Measurements from ENCODE around the gene PXMP2.

Gene PXMP2

DNA sequence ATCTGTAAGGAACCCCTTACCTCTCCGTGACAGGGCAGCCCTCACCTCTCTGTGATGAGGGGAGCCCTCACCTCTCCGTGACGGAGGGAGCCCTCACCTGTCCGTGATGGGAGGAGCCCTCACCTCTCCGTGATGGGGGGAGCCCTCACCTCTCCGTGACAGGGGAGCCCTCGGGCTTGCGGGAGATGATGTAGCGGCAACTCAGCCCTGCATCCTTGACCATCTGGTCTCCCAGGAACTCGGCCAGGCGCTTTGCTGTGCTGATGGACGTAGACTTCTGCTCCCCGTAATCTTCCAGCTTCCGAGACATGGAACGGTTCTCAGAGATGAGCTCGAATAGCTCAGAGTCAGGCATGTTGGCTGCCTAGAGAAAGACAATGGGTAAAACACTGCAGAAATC is 28.2 kb upstream of the PXMP2 start:
- Histone ChIP-seq H3K4me3 (ENCODE audit: low read depth, low read length) (no peak overlapping the region), H3K27me3 (replicated peaks) (no peaks in the 10 kb centered on the region), H3K36me3 (replicated peaks) (peaks cover 28% of the 10 kb centered on the region), H3K27ac (no peak overlapping the region)
- DNase-seq: no peak
- TF ChIP-seq, protein P1, sequence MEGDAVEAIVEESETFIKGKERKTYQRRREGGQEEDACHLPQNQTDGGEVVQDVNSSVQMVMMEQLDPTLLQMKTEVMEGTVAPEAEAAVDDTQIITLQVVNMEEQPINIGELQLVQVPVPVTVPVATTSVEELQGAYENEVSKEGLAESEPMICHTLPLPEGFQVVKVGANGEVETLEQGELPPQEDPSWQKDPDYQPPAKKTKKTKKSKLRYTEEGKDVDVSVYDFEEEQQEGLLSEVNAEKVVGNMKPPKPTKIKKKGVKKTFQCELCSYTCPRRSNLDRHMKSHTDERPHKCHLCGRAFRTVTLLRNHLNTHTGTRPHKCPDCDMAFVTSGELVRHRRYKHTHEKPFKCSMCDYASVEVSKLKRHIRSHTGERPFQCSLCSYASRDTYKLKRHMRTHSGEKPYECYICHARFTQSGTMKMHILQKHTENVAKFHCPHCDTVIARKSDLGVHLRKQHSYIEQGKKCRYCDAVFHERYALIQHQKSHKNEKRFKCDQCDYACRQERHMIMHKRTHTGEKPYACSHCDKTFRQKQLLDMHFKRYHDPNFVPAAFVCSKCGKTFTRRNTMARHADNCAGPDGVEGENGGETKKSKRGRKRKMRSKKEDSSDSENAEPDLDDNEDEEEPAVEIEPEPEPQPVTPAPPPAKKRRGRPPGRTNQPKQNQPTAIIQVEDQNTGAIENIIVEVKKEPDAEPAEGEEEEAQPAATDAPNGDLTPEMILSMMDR (IDR thresholded peaks at IDR 0.05; ENCODE audit: low read depth, low read length, missing control alignments): no peak
- in situ Hi-C loops (cut with HindIII; ENCODE audit: low pct_ligation_motif_present, low sequenced_read_pairs): no loop called here

GRCh38 chr12:132660052-132660451 is 27.3 kb upstream of the PXMP2 start:
- H3K27ac ChIP-seq: no peak overlapping the region
- in situ Hi-C loops (cut with HindIII; ENCODE audit: low pct_ligation_motif_present, low sequenced_read_pairs): no loop called here

DNA sequence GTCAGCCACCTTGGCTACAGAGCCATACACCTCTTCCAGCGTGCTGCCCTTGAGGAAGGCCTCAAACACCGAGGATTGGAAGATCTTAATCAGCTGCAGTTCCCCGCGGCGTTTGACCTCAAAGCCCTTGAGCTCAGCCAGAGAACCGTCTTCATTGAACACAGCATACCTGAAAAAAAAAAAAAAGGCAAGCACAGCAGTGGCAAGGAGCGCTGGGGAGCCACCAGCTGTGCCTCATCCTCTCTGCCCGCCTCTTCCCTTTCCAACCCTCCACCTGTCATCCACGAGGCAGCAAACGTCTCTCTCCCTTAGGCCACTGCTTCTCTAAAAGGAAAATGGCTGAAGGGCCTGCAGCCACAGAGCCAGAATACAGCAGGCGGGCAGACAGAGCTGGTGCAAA is 26.4 kb upstream of the PXMP2 start:
- no peak overlapping the region for H3K27ac ChIP-seq

More at GRCh38 chr12:132660052-132660451, 27.3 kb upstream of the PXMP2 start:
- no peak for DNase-seq
- TF ChIP-seq, protein P1 (IDR thresholded peaks at IDR 0.05; ENCODE audit: low read depth, low read length, missing control alignments): no peak
- Histone ChIP-seq H3K27me3 (replicated peaks) (no peaks in the 10 kb centered on the region), H3K36me3 (replicated peaks) (peaks cover 30% of the 10 kb centered on the region), H3K4me3 (ENCODE audit: low read depth, low read length) (no peak overlapping the region)

DNA sequence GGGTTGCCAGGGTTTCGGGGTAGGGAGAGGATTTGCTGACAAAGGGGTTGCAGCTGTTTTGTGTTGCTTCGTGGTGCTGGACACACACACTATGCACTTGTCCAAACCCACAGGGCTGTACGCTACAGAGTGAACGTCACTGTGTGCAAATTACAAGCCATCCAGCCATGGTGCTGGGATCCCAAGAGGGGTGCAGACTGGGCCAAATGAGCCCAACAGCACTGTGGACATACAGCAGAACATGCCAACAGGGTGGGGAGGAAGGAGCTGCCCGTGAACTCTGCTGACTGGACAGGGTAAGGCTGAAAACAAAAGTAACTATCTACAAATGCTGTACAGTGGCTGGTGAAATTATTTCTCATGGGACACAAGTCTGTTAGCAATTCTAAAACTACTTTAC is 25.4 kb upstream of the PXMP2 start:
- in situ Hi-C loops (cut with HindIII; ENCODE audit: low pct_ligation_motif_present, low sequenced_read_pairs): no loop called here
- Histone ChIP-seq H3K4me3 (ENCODE audit: low read depth, low read length) (no peak overlapping the region), H3K27ac (no peak overlapping the region), H3K27me3 (replicated peaks) (no peaks in the 10 kb centered on the region), H3K36me3 (replicated peaks) (peaks cover 30% of the 10 kb centered on the region)
- no peak for DNase-seq
- TF ChIP-seq, protein P1 (IDR thresholded peaks at IDR 0.05; ENCODE audit: low read depth, low read length, missing control alignments): no peak

More for the DNA sequence above, 26.4 kb upstream of the PXMP2 start:
- no peak for DNase-seq
- Histone ChIP-seq H3K36me3 (replicated peaks) (peaks cover 32% of the 10 kb centered on the region), H3K4me3 (ENCODE audit: low read depth, low read length) (no peak overlapping the region), H3K27me3 (replicated peaks) (no peaks in the 10 kb centered on the region)
- in situ Hi-C loops (cut with HindIII; ENCODE audit: low pct_ligation_motif_present, low sequenced_read_pairs): no loop called here
- TF ChIP-seq, protein P1 (IDR thresholded peaks at IDR 0.05; ENCODE audit: low read depth, low read length, missing control alignments): no peak

GRCh38 chr12:132662901-132663755 is 24.3 kb upstream of the PXMP2 start:
- in situ Hi-C loops (cut with HindIII; ENCODE audit: low pct_ligation_motif_present, low sequenced_read_pairs): no loop called here
- Histone ChIP-seq H3K27ac (no peak overlapping the region), H3K36me3 (replicated peaks) (peaks cover 26% of the 10 kb centered on the region), H3K27me3 (replicated peaks) (no peaks in the 10 kb centered on the region), H3K4me3 (ENCODE audit: low read depth, low read length) (no peak overlapping the region)
- DNase-seq: no peak
- TF ChIP-seq, protein P1 (IDR thresholded peaks at IDR 0.05; ENCODE audit: low read depth, low read length, missing control alignments): no peak
